GM12873 (cell line): ENCODE results near the gene GLRA2.
A peak's percentile ranks its signal among the peaks of the same experiment; 100 is the strongest.

Source experiments
- CTCF ChIP-seq: IDR thresholded peaks from 2 replicates; pipeline ENCODE4 v1.5.1; 2012; ENCODE audit warnings: low read depth, mild to moderate bottlenecking, moderate library complexity, low read length, control low read depth; ENCODE audit not compliant: insufficient read depth; ENCODE audit errors: missing control alignments

GLRA2 gene

DNA sequence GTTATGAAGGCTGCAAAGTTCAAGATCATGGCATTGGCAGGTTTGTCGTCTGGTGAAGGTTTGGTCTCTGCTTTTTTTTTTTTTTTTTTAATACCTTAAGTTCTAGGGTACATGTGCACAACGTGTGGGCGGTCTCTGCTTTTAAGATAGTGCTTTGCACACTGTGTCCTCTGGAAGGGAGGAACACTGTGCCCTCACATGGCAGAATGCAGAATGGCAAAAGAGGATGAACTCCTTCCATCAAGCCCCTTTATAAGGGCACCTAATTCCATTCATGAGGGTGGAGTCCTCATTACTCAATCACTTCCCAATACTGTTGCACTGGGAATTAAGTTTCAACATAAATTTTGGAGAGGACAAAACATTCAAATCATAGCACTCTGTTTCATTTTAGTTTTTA is 101.4 kb downstream of the GLRA2 start:
- peak; percentile 14 for TF ChIP-seq CTCF

GRCh38 chrX:14641681-14642655 is 112.6 kb downstream of the GLRA2 start:
- no peak for TF ChIP-seq CTCF

- no peak for TF ChIP-seq CTCF
These were observed 131.6 kb downstream of the GLRA2 start for GRCh38 chrX:14660970-14661369.

DNA sequence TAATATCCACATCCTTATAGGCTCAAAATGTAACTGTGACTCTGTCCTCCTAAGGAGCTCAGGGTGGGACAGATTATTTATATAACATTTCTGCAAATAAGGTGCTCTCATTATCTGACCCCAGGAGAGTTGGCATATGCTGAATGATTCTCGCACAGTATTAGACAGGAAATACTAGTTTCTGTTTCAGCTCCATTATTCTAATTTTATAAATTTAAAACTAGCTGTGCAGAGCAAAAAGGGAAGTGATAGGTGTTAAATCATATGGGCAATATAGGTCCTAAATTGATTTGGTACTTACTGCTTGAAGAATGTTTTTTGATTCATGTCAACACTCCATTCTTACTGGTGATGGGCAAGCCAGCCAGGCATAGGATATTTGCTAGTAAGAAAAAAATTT is 141.5 kb downstream of the GLRA2 start:
- no peak for TF ChIP-seq CTCF

DNA sequence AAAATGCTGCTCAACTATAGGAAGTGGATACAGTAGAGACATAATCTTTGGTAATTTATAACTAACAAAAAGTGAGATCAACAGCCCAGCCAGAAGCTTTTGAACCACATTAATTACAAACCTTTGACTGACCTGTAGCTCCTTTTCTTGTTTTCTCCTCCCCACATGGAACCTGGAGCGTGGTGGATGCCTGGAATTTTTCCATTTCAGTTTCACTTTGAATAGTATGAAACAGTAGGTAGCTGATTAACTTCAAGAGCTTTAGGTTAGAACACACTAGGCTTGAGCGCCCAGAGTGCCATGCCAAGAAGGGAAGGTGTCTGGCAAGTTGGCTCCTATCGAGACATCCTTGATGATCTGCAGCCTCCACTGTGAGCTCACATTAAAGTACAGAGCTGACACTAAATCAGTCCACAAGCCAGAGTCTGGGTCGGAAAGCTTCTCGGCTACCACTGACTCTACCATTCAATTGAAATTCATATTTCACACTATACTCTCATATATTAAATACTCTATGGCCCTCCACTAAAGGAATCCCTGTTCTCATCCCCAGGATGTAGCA is 143.4 kb downstream of the GLRA2 start:
- TF ChIP-seq CTCF: no peak

- TF ChIP-seq CTCF: no peak
These were observed 143.9 kb downstream of the GLRA2 start for GRCh38 chrX:14673236-14673635.

DNA sequence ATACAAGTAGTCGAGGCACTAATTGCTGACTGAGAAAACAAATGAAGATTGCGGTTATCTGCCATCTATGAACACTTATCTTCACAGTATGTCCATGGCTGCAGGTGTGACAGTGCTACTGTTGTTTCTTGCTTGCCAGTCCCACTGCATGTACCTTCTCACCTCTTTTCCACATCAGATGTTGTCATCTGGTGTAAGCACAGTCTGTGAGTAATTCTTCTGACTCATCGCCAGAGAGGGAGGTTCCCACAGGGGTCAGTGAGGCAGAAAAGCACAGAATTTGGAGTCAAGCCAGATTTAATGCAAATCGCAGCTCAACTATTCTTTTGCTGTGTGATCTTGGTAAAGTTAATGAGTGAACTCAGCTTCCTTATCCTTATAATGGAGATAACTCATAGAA is 144.4 kb downstream of the GLRA2 start:
- no peak for TF ChIP-seq CTCF
